B cell (primary cell): ENCODE data around the gene CFC1. TPM values are rescaled to one million over a fixed set of nuclear protein-coding genes. Genes with fewer than 3 reads are reported as not detected.
"Not testable (repeated sequence)": the region's sequence is repeated elsewhere in the genome, so short reads cannot be mapped to it uniquely, and the experiment has no call there.

Experiments used
- ATAC-seq: fragments of 200-7000 bp; cut with Tn5 transposase; one replicate; pipeline ENCODE4 v1.10.0; 2021; ENCODE audit warnings: low read depth, mild to moderate bottlenecking, moderate number of reproducible peaks, moderate library complexity
- CTCF ChIA-PET: fragments of 350-600 bp; sonication (Branson Sonifier 250); formaldehyde crosslinking; loops from one replicate; lab custom pipeline; 2021; ENCODE audit warnings: antibody characterized with exemption, inconsistent platforms; lab: Charles Lee
- POLR2A ChIA-PET: fragments of 350-600 bp; sonication (Branson Sonifier 250); formaldehyde crosslinking; loops from one replicate; lab custom pipeline; 2021; ENCODE audit warnings: antibody characterized with exemption; lab: Charles Lee
- DNase-seq: peaks from one replicate; pipeline ENCODE4 v3.0.0; 2013
- H2AFZ ChIP-seq: 2 replicates; pipeline ENCODE4 v1.6.1; 2012; ENCODE audit warnings: mild to moderate bottlenecking, low read depth, low read length; ENCODE audit not compliant: insufficient read depth, poor library complexity, severe bottlenecking
- H3K27ac ChIP-seq, 2 donors: 1 replicate in 1 of 2; 2 replicates in 1 of 2; pipeline ENCODE4 v1.5.1; 2012 to 2013; ENCODE audit warnings: low read length in 2 of 2, mild to moderate bottlenecking in 2 of 2, moderate library complexity in 1 of 2
- H3K27me3 ChIP-seq, 4 experiments: fragments of 200-600 bp in 1 of 4; sonication (generic) in 1 of 4; replicated peaks in 1 of 4; 1 replicate in 2 of 4; 2 replicates in 2 of 4; pipeline versions ENCODE4 v1.6.1 to v1.7.0; 2013 to 2016; ENCODE audit warnings: low read length in 3 of 4, mild to moderate bottlenecking in 2 of 4, mixed read lengths in 1 of 4, moderate library complexity in 1 of 4; ENCODE audit not compliant: insufficient read depth in 4 of 4, control insufficient read depth in 3 of 4; ENCODE audit errors: control extremely low read depth in 1 of 4
- H3K36me3 ChIP-seq, 2 experiments: replicated peaks in 1 of 2; 1 replicate in 1 of 2; 2 replicates in 1 of 2; pipeline versions ENCODE4 v1.6.1 to v1.7.1; 2013; ENCODE audit warnings: low read length in 1 of 2; ENCODE audit not compliant: insufficient read depth in 2 of 2, control insufficient read depth in 1 of 2; ENCODE audit errors: control extremely low read depth in 1 of 2, extremely low read depth in 1 of 2
- H3K4me1 ChIP-seq, 2 donors: fragments of 200-600 bp in 1 of 2; sonication (generic) in 1 of 2; 1 replicate in 1 of 2; 2 replicates in 1 of 2; pipeline versions ENCODE4 v1.5.1 to v1.6.1; 2013 to 2017; ENCODE audit warnings: low read length in 2 of 2; ENCODE audit not compliant: control insufficient read depth in 2 of 2, insufficient read depth in 2 of 2
- H3K4me2 ChIP-seq: replicated peaks from 2 replicates; pipeline ENCODE3; 2012; ENCODE audit warnings: mild to moderate bottlenecking, low read depth, low read length; ENCODE audit not compliant: poor library complexity, severe bottlenecking
- H3K4me3 ChIP-seq, 5 experiments: fragments of 200-600 bp in 1 of 5; sonication (generic) in 1 of 5; 1 replicate in 3 of 5; 2 replicates in 2 of 5; pipeline versions ENCODE4 v1.5.1 to v1.7.0; 2011 to 2016; ENCODE audit warnings: low read length in 4 of 5, mild to moderate bottlenecking in 4 of 5, low read depth in 2 of 5, control low read depth in 1 of 5, moderate library complexity in 1 of 5; ENCODE audit not compliant: insufficient read depth in 1 of 5; ENCODE audit errors: control extremely low read depth in 1 of 5, extremely low read depth in 1 of 5
- H3K79me2 ChIP-seq: fragments of 200-600 bp; sonication (generic); one replicate; pipeline ENCODE4 v1.6.0; 2016; ENCODE audit warnings: low read length; ENCODE audit not compliant: control insufficient read depth, insufficient read depth
- H3K9ac ChIP-seq: fragments of 200-600 bp; sonication (generic); 2 replicates; pipeline ENCODE4 v1.6.1; 2017; ENCODE audit warnings: mild to moderate bottlenecking, low read length, moderate library complexity
- H3K9me3 ChIP-seq, 3 donors: one replicate each; pipeline versions ENCODE4 v1.6.1 to v1.7.1; 2013; ENCODE audit warnings: low read length in 2 of 3; ENCODE audit not compliant: control insufficient read depth in 2 of 3, insufficient read depth in 1 of 3; ENCODE audit errors: control extremely low read depth in 1 of 3
- H4K20me1 ChIP-seq: 2 replicates; pipeline ENCODE4 v1.6.0; 2012; ENCODE audit warnings: mild to moderate bottlenecking, low read length; ENCODE audit not compliant: insufficient read depth, control insufficient read depth, poor library complexity, severe bottlenecking
- H3K27ac Mint-ChIP-seq: one replicate; pipeline ENCODE4 v1.8.0; 2021; ENCODE audit warnings: mixed read lengths
- H3K27me3 Mint-ChIP-seq: one replicate; pipeline ENCODE4 v1.8.0; 2021; ENCODE audit warnings: mixed read lengths
- H3K4me1 Mint-ChIP-seq: one replicate; pipeline ENCODE4 v1.8.0; 2021; ENCODE audit warnings: mixed read lengths
- H3K4me3 Mint-ChIP-seq: one replicate; pipeline ENCODE4 v1.8.0; 2021; ENCODE audit warnings: mixed read lengths
- H3K9me3 Mint-ChIP-seq: one replicate; pipeline ENCODE4 v1.8.0; 2022; ENCODE audit warnings: mixed read lengths; ENCODE audit not compliant: insufficient read depth
- WGBS: methylation state at CpG from one replicate; pipeline ENCODE4 v1.1.5; 2013; ENCODE audit warnings: missing lambda C conversion rate; ENCODE audit not compliant: insufficient coverage; 5-methylcytosine and 5-hydroxymethylcytosine counted together
- intact Hi-C: fragments of 100-400 bp; cut with micrococcal nuclease; formaldehyde crosslinking; loops from one replicate; pipeline ENCODE4 v1.10.0; 2022
- polyA plus RNA-seq: library from polyadenylated mRNA; depleted of rRNA; stranded (reverse); fragments of >200 nt; gene quantifications from 2 replicates; pipeline ENCODE4 v1.2.3, GENCODE V29; 2012
- total RNA-seq, 2 donors: library from RNA; stranded (reverse); fragments of 120-200 nt in 1 of 2; gene quantifications; 1 replicate in 1 of 2; 2 replicates in 1 of 2; pipeline versions ENCODE4 v1.2.3 to v1.2.4, GENCODE V29; 2013 to 2022

CFC1 gene
- total and polyA plus RNA-seq, 2 donors (not counting 1 experiment from before 2014, with no cell fraction given), result not detected

GRCh38 chr2:130611140-130611539 is 11.8 kb upstream of the CFC1 start, which contains the start of gene POTEJ:
Gene POTEJ, plus strand, starts transcription at chr2:130611440. Its CDS starts 93 bp downstream, at chr2:130611533.
- intact Hi-C loops, H3K9ac ChIP-seq, H3K27ac ChIP-seq, H3K9me3 Mint-ChIP-seq, H2AFZ ChIP-seq, H3K4me2 ChIP-seq, H3K4me1 Mint-ChIP-seq, H3K4me1 ChIP-seq, H4K20me1 ChIP-seq, H3K4me3 ChIP-seq, H3K9me3 ChIP-seq, H3K79me2 ChIP-seq, H3K27me3 ChIP-seq, DNase-seq, H3K36me3 ChIP-seq, H3K4me3 Mint-ChIP-seq, H3K27ac Mint-ChIP-seq, POLR2A ChIA-PET, CTCF ChIA-PET, H3K27me3 Mint-ChIP-seq, ATAC-seq: not testable (repeated sequence)
- no CpG with 5 or more reads among the region's 13 CpGs for WGBS

GRCh38 chr2:130610486-130610885 is 11.1 kb upstream of the CFC1 start:
- H3K27me3 Mint-ChIP-seq, POLR2A ChIA-PET, H3K4me1 Mint-ChIP-seq, H3K9ac ChIP-seq, H3K9me3 ChIP-seq, H3K36me3 ChIP-seq, CTCF ChIA-PET, H4K20me1 ChIP-seq, H3K27ac ChIP-seq, intact Hi-C loops, H3K4me3 Mint-ChIP-seq, H3K4me1 ChIP-seq, H3K79me2 ChIP-seq, ATAC-seq, H3K4me3 ChIP-seq, H3K9me3 Mint-ChIP-seq, DNase-seq, H3K4me2 ChIP-seq, H2AFZ ChIP-seq, H3K27me3 ChIP-seq, H3K27ac Mint-ChIP-seq: not testable (repeated sequence)
- 99% methylated on average over 11 of the region's 15 CpGs for WGBS

GRCh38 chr2:130609002-130609920 is 9.9 kb upstream of the CFC1 start:
- H3K9me3 ChIP-seq, H3K36me3 ChIP-seq, POLR2A ChIA-PET, H4K20me1 ChIP-seq, H3K79me2 ChIP-seq, H3K9me3 Mint-ChIP-seq, H3K9ac ChIP-seq, H3K4me1 Mint-ChIP-seq, CTCF ChIA-PET, H3K4me3 Mint-ChIP-seq, ATAC-seq, H3K27ac ChIP-seq, H3K4me3 ChIP-seq, H3K4me1 ChIP-seq, H2AFZ ChIP-seq, intact Hi-C loops, H3K4me2 ChIP-seq, H3K27ac Mint-ChIP-seq, H3K27me3 ChIP-seq, DNase-seq, H3K27me3 Mint-ChIP-seq: not testable (repeated sequence)
- WGBS, result no CpG with 5 or more reads among the region's 28 CpGs
